ENCODE results near the gene PRR3. TPM values are rescaled to one million over a fixed set of nuclear protein-coding genes. Genes with fewer than 3 reads are reported as not detected.
A peak's percentile ranks its signal among the peaks of the same experiment; 100 is the strongest.

The PRR3 gene
- total RNA-seq, 1 donor from 2014 or later = 3.9 TPM

GRCh38 chr6:30533460-30534294, 23.4 kb upstream of the PRR3 start:
- DNase-seq (ENCODE audit: low read depth) = no peak

- DNase-seq (ENCODE audit: low read depth) = no peak
Measured at GRCh38 chr6:30537931-30538330, 19.2 kb upstream of the PRR3 start.

- DNase-seq (ENCODE audit: low read depth) = peak; percentile 86
Measured at GRCh38 chr6:30541515-30542403, 15.3 kb upstream of the PRR3 start.

- no peak for DNase-seq (ENCODE audit: low read depth)
Measured at GRCh38 chr6:30542404-30542725, 14.7 kb upstream of the PRR3 start.

GRCh38 chr6:30542915-30543314, 14.2 kb upstream of the PRR3 start:
- DNase-seq (ENCODE audit: low read depth) = no peak

GRCh38 chr6:30543821-30544220, 13.3 kb upstream of the PRR3 start:
- no peak for DNase-seq (ENCODE audit: low read depth)

- peak; percentile 79 for DNase-seq (ENCODE audit: low read depth)
Measured at GRCh38 chr6:30544666-30545272, 12.3 kb upstream of the PRR3 start.

GRCh38 chr6:30547454-30547853, 9.6 kb upstream of the PRR3 start:
- no peak for DNase-seq (ENCODE audit: low read depth)

- peak; percentile 95 for DNase-seq (ENCODE audit: low read depth)
Measured at GRCh38 chr6:30548375-30548774, 8.7 kb upstream of the PRR3 start.

- DNase-seq (ENCODE audit: low read depth) = no peak
Measured at GRCh38 chr6:30554404-30554803, 2.7 kb upstream of the PRR3 start.

GRCh38 chr6:30554962-30555815, 1.9 kb upstream of the PRR3 start:
- DNase-seq (ENCODE audit: low read depth) = no peak

- DNase-seq (ENCODE audit: low read depth) = no peak
Measured at GRCh38 chr6:30555816-30556065, 1.4 kb upstream of the PRR3 start.

GRCh38 chr6:30556066-30556905, 809 bp upstream of the PRR3 start, which contains the start of gene GNL1:
Gene GNL1 (minus strand): TSS chr6:30556489. CDS start chr6:30556203, 286 bp downstream.
- DNase-seq (ENCODE audit: low read depth) = peak; percentile 81

GRCh38 chr6:30557683-30557981, 537 bp downstream of the PRR3 start:
- no peak for DNase-seq (ENCODE audit: low read depth)

GRCh38 chr6:30560930-30561329, 3.8 kb downstream of the PRR3 start:
- DNase-seq (ENCODE audit: low read depth) = no peak

- no peak for DNase-seq (ENCODE audit: low read depth)
Measured at GRCh38 chr6:30562470-30563425, 5.7 kb downstream of the PRR3 start.

GRCh38 chr6:30564114-30564513, 7.0 kb downstream of the PRR3 start:
- DNase-seq (ENCODE audit: low read depth) = no peak

- DNase-seq (ENCODE audit: low read depth) = peak; percentile 21
Measured at GRCh38 chr6:30565772-30566171, 8.7 kb downstream of the PRR3 start.

GRCh38 chr6:30568245-30568644, 11.2 kb downstream of the PRR3 start:
- no peak for DNase-seq (ENCODE audit: low read depth)

- peak; percentile 18 for DNase-seq (ENCODE audit: low read depth)
Measured at GRCh38 chr6:30570263-30570662, 13.2 kb downstream of the PRR3 start.

All from renal cortical epithelial cell (primary cell).